ENCODE results near the gene SEMA3E.
"Not testable (repeated sequence)": the region's sequence is repeated elsewhere in the genome, so short reads cannot be mapped to it uniquely, and the experiment has no call there.

The SEMA3E gene

DNA sequence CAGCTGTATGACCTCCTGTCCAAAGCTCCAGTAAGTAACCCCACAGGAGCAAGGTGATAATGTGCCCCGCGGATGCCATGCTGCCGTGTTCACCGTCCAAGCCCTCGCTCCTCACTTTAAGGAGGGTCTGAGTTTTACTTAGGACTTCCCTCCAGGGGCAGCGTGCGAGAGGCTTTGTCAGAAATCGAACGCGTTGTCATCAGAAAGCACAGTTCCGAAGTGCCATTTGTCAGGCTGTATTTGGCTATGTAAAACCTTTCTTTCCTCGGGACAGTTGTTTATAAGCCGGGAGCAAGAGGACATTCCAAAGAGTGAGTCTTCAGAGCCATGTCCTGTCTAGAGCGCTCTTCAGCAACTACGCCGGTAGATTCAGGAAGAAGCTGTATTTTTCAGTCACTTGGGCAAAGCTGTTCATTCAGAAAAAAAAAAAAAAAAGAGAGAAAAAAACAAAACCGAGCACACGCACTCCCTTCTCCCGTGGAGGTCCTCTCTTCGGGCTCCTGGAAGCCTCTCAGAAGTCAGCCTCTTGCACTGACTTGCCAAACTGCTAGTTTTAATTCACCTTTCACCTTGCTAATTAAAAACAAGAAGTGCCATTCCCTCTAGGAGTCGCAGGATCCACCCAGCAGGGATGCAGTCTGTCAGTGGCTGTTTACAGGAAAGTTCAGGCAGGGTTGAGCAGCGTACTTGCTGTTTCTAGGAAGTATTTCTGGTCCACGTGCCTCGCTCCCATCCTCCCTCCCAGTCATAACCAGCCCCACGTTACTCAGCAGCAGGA, at the start of gene SEMA3E:
SEMA3E (minus strand) TSS at position 676 of the 778 bp plus-strand sequence.
- no peak for DNase-seq

DNA sequence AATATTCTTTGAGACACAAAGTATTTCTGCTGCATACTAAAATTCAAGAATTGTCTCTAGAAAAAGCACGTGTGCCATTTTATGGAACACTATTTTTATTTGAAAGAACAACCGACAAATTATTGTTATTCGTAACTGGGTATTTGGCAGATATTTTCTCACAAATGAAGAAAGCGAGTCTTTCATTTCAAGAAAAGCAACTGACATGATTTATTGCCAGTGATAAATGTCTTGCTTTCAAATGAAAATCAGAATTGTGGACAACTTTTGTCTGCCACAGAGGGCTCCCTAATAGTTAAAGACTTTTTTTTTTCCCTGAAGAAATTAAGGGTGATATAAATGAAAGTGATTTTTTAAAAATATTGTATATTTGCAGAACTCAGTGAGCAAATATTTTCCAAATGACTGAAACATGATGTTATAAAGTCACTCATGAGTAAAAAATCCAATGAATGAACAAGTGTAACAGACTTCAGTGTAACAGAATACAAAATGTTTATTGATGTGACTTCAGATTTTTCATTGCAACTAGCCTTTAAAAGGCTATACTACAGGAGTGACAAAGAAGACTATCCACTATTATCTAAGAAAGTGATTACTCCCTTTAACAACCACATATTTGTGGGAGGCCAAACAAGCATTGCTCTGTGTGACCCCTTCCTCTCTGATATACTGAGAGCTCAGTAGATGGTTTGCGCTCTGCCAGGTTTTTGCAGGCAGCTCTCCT, 49.0 kb upstream of the SEMA3E start:
- DNase-seq = no peak

DNA sequence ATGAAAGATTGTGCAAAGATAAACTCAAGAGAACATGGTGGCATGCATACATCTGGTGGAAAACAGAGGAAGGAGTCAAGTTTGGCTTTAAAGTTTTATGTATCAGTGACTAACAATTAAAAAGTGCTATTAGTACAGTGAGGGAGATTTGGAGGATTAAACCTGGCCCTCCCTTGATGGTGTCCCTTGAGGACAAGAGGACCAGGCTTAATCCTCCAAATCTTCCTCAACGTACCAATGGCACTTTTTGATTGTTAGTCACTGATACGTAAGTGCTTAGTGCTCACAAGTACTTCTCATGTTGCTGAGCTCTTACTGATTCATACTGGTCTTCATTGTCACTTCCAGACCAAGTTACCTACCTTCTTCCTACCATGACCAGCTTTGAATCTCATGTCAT, 47.2 kb upstream of the SEMA3E start:
- no peak for DNase-seq

- no peak for DNase-seq
Measured at GRCh38 chr7:83695128-83695960, 46.4 kb upstream of the SEMA3E start.

- no peak for DNase-seq
Measured at GRCh38 chr7:83693256-83693655, 44.3 kb upstream of the SEMA3E start.

- DNase-seq = no peak
Measured at GRCh38 chr7:83691095-83691494, 42.2 kb upstream of the SEMA3E start.

DNA sequence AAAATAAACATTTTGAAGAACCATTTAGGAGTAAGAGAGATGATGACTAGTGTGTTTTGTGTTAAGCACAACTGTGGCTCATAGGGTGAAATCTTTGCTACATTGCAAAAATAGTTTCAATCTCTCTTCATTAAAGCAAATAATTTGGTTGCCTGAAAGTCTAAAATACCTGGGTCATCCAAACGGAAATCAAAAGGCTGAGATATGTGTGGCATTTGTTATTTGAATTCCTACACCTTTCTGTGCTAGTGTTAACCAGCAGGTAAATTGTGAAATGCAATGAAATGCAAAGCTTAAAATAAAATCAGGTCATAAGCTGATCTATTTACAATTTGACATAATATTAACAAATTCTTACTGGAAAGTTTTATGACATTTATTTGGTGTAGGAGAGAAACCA, 40.9 kb upstream of the SEMA3E start:
- DNase-seq = no peak

- no peak for DNase-seq
Measured at GRCh38 chr7:83686416-83686815, 37.5 kb upstream of the SEMA3E start.

DNA sequence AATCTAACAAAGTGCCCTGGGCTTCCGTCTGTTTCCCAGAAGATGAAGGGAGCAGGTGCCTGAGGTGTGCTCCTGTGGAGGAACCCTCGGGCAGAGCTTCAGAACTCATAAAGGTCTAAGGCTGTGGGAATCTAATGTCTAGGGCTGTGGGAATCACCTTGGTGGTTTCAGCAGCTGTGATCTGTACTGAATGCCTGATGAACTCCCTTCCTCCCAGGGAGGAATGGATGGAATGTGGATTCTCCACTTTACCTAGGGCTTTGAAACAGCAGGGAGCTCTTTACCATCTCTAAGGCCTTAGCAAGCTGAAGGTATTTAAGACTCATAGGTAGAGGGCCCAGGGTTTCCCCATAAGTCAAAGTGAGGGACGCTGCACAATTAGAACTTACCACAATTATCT, 36.0 kb upstream of the SEMA3E start:
- no peak for DNase-seq

- no peak for DNase-seq
Measured at GRCh38 chr7:83681200-83681778, 32.4 kb upstream of the SEMA3E start.

DNA sequence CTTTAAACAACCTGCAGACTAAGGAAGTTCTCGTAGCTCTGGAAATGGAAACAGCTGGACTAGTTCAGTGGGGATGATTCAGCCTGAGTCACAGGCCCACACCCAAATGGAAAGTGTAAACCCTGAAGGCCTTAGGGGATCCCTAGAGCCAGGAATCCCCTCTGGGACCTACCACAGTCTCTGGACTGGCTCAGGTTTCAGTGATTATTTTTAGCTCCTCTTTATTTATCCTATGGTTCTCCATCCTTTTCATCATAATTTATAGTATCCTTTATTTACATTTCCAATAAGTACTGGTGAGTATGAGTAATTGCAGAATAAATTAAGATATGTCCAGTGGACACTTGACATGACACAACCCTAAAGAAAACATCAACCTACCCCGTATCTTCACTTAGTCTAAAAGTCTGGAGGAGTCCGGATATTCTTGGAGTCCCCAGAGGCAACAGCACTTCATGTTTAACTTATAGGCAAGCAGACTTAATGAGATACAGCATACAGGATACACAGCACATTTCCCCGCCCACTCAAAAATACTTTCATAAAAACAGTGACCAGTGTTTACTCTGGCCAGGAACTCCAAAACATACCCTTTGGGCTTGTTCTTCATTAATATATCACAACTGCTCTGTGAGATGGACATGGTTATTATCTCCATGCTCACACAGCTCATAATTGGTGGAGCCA, 28.4 kb upstream of the SEMA3E start:
- no peak for DNase-seq

DNA sequence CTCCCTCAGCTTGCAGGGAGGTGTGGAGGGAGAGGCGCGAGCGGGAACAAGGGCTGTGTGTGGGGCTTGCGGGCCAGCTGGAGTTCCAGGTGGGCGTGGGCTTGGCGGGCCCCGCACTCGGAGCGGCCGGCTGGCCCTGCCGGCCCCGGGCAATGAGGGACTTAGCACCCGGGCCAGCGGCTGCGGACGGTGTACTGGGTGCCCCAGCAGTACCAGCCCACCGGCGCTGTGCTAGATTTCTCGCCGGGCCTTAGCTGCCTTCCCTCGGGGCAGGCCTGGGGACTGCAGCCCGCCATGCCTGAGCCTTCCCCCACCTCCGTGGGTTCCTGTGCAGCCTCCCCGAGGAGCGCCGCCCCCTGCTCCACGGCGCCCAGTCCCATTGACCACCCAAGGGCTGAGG, 24.4 kb upstream of the SEMA3E start:
- not testable (repeated sequence) for DNase-seq

GRCh38 chr7:83672157-83672556, 23.2 kb upstream of the SEMA3E start:
- no peak for DNase-seq

- no peak for DNase-seq
Measured at GRCh38 chr7:83663131-83663530, 14.2 kb upstream of the SEMA3E start.

- DNase-seq = no peak
Measured at GRCh38 chr7:83658126-83658525, 9.2 kb upstream of the SEMA3E start.

DNA sequence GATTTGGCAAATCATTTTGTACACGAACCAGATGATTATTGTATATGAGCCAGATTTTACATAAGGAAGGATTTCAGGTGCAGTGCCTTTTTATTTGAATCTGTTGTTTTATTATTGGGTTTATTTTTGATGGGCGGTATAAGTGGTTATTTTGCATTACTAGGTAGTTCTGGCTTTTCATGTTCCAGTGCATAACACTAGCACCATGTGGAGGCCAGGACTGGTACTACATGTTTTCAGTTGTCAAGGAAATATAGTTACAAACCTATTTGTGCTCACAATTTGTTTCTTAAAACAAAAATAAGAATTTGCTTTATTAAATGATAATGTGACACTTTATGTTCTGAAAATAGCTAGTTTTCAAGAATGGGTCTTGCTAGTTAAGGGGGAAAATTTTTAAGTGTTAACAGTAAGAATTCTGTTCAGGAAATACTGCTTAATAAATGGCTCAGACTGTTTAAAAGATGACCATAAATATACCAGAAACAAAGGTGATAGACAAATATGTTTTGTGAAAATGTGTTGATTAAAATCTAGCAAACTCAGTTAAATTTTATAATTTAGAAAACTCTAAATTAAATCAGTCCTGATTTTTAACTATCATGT, 7.1 kb upstream of the SEMA3E start:
- no peak for DNase-seq

DNA sequence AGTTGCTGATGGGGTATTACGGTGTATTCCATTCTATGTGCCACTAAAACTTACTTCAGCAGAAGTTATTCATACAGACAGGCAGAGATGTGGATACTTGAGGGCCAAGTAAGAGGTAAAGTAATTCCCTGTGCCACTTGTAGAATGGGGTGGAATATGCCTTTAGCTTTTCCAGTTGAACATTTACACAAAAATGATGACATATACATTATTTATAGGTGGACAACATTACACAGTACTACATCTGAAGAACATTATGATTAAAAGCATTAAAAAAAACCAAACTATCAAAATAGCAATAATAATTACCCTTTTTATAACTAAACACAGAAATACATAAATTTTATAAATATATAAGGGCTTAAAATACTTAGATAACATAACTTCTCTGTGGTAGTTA, 3.5 kb upstream of the SEMA3E start:
- DNase-seq = no peak

GRCh38 chr7:83649701-83650100, 762 bp upstream of the SEMA3E start:
- no peak for DNase-seq

GRCh38 chr7:83646027-83646426, 2.9 kb downstream of the SEMA3E start:
- no peak for DNase-seq

DNA sequence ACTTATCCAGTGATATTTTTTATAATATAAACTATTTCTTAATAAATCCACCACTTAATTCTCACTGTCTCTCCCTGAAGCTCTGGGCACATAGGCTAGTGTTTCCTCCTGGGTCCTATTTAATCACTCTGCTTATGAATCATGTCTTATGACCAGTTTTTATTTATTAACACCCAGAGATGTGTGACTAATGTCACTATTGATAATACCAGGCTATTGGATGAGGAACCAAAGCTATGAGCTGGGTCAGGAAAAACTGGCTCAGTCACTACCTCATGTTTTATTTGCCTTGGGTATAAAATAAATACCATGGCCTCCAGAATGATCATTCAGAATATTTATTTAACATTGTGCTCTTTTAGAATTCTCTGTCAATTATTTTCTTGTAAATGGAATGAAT, 5.2 kb downstream of the SEMA3E start:
- no peak for DNase-seq

GRCh38 chr7:83643012-83643411, 5.9 kb downstream of the SEMA3E start:
- no peak for DNase-seq
